ENCODE results near the gene MVB12A.

MVB12A gene

DNA sequence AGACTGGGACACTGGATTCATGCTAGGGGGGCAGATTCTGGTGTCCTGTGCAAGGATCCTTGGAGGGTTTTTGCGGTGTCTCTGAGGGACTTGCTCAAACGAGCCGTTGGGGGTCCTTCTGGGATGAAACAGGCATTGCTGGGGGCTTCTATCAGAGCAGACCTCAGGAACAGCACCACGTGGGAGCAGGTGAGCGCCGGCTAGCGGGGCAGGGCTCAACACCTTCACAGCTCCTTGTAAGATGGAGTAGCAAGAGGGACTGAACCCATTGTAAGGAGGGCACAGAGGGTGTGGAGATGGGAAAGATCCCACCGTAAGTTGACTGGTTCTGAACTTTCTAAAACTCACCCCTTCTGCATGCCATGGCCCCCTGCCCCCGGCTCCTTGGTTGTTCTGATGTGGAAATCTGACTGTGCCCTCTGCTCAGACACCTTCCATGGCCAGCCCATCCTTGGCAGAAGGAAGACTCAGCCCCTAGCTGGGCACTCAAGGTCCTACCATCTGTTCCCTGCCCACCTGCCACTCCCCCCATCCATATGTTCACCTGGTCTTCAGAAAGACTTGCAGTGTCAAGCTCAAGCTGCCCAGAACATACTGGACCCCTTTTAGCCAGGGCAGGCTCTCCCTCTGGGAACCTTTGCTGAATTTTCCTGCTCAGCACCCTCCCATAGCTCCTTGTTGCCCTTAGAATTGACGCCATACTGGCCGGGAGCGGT lies 51.7 kb downstream of the MVB12A start:
- DNase-seq = no peak

DNA sequence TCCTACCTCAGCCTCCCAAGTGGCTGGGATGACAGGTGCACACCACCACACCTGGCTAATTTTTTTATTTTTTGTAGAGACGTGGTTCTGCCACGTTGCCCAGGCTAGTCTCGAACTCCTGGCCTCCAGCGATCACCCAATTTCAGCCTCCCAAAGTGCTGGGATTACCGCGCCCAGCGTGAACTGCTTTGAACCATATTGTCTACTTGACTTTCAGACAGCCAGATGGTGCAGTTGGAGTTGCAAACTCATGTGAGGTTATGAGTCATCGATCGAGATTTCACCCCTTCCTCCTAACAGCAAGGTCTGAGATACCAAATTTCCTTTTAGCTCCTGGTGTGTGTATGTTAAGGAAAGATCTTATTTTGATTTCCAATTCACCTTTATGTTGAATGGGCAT lies 53.2 kb downstream of the MVB12A start:
- peak; percentile 82 to 92 (median 88) for DNase-seq
